ENCODE measurements around the gene SLC48A1. TPM values are rescaled to one million over a fixed set of nuclear protein-coding genes. Genes with fewer than 3 reads are reported as not detected.

The SLC48A1 gene
- total RNA-seq, 1 donor from 2014 or later: 41.3 TPM

- DNase-seq (ENCODE audit: low spot score): no peak
These were observed 28.9 kb upstream of the SLC48A1 start for GRCh38 chr12:47744005-47744651.

DNA sequence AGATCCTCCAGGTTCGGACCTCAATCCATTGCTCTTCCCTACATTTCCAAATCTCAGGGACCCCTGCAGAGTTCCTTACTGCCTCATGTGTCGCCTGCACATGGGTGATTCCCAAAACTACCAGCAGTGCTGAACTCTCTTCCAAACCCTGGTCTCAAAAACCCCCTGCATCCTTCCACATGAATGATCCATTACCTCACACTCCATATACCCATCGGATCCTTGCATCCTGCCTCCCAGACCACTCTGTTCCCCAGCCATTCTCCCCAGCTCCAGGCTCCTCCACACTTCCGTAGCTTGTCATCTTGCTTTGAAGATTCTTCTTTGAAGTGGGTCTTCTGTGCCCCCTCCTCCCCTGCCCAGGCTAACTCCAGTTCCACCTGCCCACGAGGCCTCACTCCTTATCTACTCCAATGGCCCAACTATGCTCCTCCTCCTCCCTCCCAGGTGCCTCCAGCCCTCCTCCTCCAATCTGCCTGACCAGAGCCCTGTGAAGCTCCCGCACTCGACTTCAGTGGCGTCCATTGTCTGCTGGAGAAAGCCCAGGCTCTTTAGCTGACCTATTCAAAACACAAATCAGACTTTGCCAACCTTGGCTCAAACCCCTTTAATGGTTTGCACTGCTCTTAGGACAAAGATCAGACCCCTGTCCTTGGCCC lies 28.1 kb upstream of the SLC48A1 start:
- no peak for DNase-seq (ENCODE audit: low spot score)

DNA sequence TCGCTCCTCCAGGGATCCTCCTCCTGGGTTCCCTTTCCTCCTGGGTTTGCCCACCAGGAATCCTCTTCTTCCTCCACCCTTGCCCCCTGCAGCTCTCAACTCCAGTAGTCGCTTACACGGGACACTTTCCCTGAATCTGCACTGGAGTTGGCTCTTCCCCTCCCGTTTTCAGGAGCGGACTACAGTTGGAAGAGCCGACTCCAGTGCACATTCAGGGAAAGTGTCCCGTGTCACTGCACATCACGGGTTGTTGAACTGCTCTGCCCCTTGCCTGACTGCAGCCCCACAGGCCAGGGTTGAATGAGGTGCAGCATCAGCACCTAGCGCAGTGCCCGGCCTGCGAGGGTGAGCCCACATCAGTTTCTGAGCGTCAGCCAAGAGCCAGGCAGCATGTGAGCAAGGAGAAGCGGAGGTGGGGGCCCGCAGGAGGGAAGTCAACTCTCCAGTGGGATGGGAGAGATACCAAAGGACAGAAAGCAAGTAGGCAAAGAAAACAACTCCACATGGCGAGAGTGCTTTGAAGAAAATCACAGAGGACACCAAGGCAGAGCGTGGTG lies 27.5 kb upstream of the SLC48A1 start:
- DNase-seq (ENCODE audit: low spot score): no peak

- DNase-seq (ENCODE audit: low spot score): no peak
These were observed 27.0 kb upstream of the SLC48A1 start for GRCh38 chr12:47746073-47746472.

DNA sequence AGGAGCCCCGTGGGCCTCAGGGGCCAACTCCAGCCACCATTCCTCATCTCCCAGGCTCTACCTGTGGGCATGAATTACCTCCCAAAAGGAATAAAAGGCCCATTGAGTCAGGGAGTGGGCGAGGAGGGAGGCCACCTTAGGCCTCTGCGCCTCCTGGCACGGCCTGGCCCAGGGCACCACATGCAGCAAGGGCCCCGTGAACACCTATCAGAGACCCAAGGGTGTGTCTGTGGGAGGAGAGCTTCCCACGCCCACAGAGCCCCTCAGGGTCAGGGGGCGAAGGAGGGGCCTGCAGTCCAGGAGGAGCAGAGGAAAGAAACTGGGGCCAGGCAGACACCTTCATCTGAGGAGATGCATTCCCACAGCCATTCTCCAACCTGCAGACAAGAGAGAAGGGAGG lies 26.5 kb upstream of the SLC48A1 start:
- DNase-seq (ENCODE audit: low spot score): no peak

- no peak for DNase-seq (ENCODE audit: low spot score)
These were observed 25.9 kb upstream of the SLC48A1 start for GRCh38 chr12:47747126-47747525.

GRCh38 chr12:47747596-47748506 lies 25.2 kb upstream of the SLC48A1 start:
- DNase-seq (ENCODE audit: low spot score): no peak

GRCh38 chr12:47748507-47748828 lies 24.6 kb upstream of the SLC48A1 start:
- DNase-seq (ENCODE audit: low spot score): no peak

- DNase-seq (ENCODE audit: low spot score): no peak
These were observed 24.1 kb upstream of the SLC48A1 start for GRCh38 chr12:47748899-47749298.

DNA sequence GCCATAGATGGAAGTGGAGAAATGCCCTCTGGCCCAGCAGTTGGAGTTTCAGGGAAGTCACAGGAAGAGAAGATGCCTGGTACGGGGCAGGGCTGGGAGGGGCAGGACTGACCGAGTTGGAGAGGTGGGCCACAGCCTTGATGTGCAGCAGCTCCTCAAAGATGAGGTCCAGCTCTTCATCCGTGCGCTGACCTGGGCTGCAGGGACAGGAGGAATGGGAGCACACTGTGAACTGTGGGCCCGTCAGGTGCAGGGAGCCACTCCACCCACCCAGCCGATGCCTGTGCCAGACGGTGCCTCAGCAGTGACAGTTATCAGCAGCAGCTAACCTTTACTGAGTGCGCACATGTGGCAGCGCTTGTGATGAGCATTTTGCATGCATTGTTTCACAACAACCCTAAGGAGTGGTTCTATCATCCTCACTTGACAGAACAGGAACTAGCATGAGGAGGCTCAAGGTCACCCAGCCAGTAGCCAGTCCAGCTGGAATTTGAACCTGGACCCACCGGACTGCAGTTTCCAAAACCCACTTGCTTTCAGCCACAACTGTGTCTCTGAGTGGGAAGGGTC lies 22.7 kb upstream of the SLC48A1 start:
- DNase-seq (ENCODE audit: low spot score): no peak

DNA sequence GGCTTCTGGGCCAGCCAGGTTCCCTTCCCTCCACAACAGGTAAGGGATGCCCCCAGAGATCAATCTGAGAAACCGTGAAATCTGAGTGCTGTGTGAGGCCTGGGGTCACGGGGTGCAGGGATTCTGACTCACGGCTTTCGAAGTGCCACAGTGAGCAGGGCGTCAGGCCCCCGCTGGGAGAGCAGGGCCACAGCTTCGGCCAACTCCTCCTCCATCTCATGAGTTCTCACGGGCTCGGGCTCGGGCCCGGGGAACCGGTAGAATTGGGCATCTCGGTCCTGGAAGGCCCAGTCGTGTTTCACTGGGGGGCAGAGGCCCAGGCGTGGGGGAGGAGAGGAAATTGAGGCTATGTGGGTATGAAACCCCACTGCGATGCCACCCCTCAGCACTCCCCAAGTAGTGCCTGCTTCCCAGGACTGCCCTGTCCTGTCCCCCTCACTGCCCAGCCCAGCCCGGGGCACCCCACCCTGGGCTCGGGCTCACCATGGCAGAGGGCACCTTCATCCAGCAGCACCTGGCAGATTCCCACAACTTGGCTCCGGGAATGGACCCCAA lies 22.0 kb upstream of the SLC48A1 start:
- DNase-seq (ENCODE audit: low spot score): no peak

DNA sequence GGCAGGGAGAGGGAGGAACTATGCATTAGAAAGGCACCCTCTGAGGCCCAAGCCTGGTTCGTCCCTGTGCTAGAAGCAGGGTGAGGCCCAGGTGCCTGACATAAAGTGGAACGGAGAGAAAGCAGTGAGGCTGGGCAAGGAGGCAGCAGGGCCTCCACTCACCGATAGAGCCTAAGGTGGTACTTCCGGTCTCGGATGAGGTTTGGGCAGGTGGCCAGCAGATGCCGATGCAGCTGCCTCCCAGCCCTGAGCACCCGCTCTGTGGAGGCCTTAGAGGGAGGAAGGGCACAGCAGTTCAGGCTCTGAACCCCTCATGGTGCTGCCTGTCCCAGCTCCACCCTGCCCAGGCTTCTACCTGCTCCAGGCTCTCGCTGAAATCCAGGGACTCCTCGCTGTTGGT lies 21.5 kb upstream of the SLC48A1 start:
- no peak for DNase-seq (ENCODE audit: low spot score)

DNA sequence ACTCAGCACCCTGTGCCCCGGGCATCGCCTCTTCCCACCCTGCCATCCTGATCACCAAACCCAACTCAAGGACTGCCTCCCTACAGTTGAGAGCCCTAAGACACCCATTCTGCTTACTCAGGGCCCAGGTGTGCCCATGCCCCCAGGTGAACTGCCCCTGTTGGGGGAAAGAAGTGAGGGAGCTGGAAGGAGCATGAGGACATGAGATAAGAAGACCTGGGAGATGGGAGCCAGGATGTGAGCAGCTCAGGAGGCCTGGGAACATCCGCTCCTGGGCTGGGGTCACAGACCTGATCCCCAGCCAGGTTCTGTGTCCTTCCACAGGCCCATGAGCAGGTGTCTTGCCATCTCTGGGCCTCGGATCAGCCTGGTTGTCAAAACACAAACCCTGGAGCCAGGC lies 20.9 kb upstream of the SLC48A1 start:
- DNase-seq (ENCODE audit: low spot score): no peak

DNA sequence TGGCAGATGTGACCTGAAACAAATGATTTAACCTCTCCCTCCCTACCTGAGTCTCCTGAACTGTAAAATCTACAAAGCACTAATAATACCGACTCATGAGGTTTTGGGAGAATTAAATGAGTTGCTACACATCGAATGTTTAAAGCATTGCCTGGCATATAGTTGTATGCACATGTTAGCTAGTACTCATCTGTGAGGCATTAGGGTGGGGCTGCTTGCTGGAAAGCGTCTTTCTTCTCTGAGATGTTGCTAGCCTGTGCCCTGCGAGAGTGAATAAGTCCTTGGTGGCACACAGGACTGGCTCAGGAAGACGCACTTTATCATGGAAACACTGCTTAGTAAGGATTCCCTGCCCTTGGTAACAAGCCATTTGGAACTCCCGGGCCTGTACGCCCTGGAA lies 20.5 kb upstream of the SLC48A1 start:
- no peak for DNase-seq (ENCODE audit: low spot score)

- peak; percentile 91 for DNase-seq (ENCODE audit: low spot score)
These were observed 19.7 kb upstream of the SLC48A1 start for GRCh38 chr12:47753021-47754001.

DNA sequence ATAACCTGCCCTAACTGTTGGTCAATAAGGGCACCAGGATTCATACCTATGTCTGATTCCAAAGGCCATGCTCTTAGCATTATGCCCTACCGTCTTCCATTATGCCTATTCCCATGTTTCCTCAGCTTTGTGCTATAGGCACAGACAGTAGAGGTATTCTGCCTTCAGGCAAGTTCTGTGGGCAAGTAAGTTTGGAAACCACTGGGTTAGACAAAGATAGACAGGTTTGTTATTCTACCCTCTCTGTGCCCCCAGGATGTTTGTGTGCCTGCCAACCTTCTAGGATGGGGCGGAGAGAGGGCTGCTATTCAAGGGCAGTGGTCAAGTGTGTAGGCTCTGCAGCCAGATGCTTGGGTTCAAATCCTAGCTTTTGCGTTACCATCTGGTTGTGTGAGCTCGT lies 18.9 kb upstream of the SLC48A1 start:
- DNase-seq (ENCODE audit: low spot score): no peak

- peak; percentile 83 for DNase-seq (ENCODE audit: low spot score)
These were observed 18.2 kb upstream of the SLC48A1 start for GRCh38 chr12:47754881-47755280.

DNA sequence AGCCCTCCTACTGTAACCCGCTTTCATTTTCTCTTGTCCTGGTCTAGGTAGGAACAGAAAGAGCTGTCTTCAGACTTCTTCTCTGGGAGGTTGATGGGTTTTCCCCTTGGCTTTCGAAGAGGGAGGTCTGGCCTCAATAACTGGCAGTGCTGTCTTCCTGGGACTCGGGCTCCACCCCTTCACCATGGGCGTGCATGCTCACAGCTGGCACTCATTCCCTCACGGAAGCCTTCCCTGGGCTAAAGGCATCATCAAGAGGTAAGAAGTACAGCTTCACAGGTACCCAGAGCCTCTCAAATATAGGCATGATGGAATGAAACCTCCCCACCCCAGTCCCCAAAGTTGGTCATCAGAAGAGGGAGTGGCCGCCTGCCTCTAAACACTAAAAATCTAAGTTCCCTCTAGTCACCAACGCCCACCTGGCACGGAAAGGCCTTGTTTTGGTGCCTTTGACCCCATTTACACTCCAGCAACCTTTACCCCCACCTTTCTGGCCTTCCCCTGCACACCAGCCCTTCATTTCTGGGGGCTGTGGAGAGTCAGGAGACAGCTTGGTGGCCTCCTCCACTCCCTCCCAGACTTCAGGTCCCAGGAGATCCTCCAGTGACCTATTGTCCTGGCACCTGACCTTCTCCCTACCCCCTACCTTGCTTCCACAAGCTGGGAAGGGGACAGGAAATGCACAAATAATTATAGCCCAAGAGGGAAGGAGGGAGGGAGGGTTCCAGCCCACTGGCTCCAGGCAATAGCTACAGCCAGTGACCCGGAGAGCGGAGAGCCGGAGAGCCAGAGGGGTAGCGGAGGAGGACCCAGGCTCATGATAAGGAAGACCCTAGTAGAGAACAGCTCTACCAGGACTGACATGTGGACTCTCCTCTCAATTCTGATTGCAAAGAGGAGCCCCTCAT lies 17.1 kb upstream of the SLC48A1 start:
- DNase-seq (ENCODE audit: low spot score): no peak

- no peak for DNase-seq (ENCODE audit: low spot score)
These were observed 15.6 kb upstream of the SLC48A1 start for GRCh38 chr12:47757364-47757839.
